WTC11 (cell line): Measurements from ENCODE around the gene GARRE1.

Source experiments
- MXD4 ChIP-seq: fragments of 250-450 bp; sonication (Bioruptor Pico); IDR thresholded peaks from 2 replicates; pipeline ENCODE4 v1.8.0; 2021; ENCODE audit warnings: mild to moderate bottlenecking, moderate library complexity, borderline replicate concordance
- NFYB ChIP-seq: sonication (generic); formaldehyde crosslinking; conservative IDR thresholded peaks from 2 replicates; pipeline ENCODE4 v1.8.0; 2022; ENCODE audit warnings: low read depth, missing genetic modification reagents
- RELA ChIP-seq: sonication (generic); formaldehyde crosslinking; IDR thresholded peaks from 2 replicates; pipeline ENCODE4 v1.8.1; 2022; ENCODE audit warnings: missing genetic modification reagents, mild to moderate bottlenecking, borderline replicate concordance
- RORB ChIP-seq: fragments of 250-450 bp; sonication (Bioruptor Pico); IDR thresholded peaks from 2 replicates; pipeline ENCODE4 v1.9.0; 2021; ENCODE audit warnings: mild to moderate bottlenecking
- SP1 ChIP-seq: sonication (generic); formaldehyde crosslinking; conservative IDR thresholded peaks from 2 replicates; pipeline ENCODE4 v1.8.1; 2022; ENCODE audit warnings: missing genetic modification reagents
- USF1 ChIP-seq: sonication (generic); formaldehyde crosslinking; IDR thresholded peaks from 2 replicates; pipeline ENCODE4 v1.8.0; 2022; ENCODE audit warnings: mild to moderate bottlenecking, missing genetic modification reagents
- USF2 ChIP-seq: sonication (generic); formaldehyde crosslinking; IDR thresholded peaks from 2 replicates; pipeline ENCODE4 v1.8.1; 2023; ENCODE audit warnings: mild to moderate bottlenecking, missing genetic modification reagents, moderate library complexity
- TF ChIP-seq, protein P1 (sequence below): fragments of 200-600 bp; IDR thresholded peaks from 2 replicates; pipeline ENCODE4 v1.8.0; 2022; ENCODE audit warnings: antibody characterized with exemption
- TF ChIP-seq, protein P2 (sequence below): fragments of 250-450 bp; sonication (Bioruptor Pico); IDR thresholded peaks from 2 replicates; pipeline ENCODE4 v2.1.2; 2022; ENCODE audit warnings: mild to moderate bottlenecking, moderate library complexity

GRCh38 chr19:34260771-34261173 is 6.4 kb downstream of the GARRE1 start:
- TF ChIP-seq MXD4 (no peak), NFYB (CRISPR knock-in tag) (no peak), USF1 (no peak), SP1 (no peak), RELA (CRISPR knock-in tag) (no peak), USF2 (CRISPR knock-in tag) (no peak), RORB (no peak)
- TF ChIP-seq, protein P1, sequence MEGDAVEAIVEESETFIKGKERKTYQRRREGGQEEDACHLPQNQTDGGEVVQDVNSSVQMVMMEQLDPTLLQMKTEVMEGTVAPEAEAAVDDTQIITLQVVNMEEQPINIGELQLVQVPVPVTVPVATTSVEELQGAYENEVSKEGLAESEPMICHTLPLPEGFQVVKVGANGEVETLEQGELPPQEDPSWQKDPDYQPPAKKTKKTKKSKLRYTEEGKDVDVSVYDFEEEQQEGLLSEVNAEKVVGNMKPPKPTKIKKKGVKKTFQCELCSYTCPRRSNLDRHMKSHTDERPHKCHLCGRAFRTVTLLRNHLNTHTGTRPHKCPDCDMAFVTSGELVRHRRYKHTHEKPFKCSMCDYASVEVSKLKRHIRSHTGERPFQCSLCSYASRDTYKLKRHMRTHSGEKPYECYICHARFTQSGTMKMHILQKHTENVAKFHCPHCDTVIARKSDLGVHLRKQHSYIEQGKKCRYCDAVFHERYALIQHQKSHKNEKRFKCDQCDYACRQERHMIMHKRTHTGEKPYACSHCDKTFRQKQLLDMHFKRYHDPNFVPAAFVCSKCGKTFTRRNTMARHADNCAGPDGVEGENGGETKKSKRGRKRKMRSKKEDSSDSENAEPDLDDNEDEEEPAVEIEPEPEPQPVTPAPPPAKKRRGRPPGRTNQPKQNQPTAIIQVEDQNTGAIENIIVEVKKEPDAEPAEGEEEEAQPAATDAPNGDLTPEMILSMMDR, result no peak
- TF ChIP-seq, protein P2, sequence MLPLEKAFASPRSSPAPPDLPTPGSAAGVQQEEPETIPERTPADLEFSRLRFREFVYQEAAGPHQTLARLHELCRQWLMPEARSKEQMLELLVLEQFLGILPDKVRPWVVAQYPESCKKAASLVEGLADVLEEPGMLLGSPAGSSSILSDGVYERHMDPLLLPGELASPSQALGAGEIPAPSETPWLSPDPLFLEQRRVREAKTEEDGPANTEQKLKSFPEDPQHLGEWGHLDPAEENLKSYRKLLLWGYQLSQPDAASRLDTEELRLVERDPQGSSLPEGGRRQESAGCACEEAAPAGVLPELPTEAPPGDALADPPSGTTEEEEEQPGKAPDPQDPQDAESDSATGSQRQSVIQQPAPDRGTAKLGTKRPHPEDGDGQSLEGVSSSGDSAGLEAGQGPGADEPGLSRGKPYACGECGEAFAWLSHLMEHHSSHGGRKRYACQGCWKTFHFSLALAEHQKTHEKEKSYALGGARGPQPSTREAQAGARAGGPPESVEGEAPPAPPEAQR, result no peak
